Neural cell (in vitro differentiated cells): Measurements from ENCODE around the gene PTEN.

Source experiments
- EP300 ChIP-seq: fragments of 450-650 bp; conservative IDR thresholded peaks from 2 replicates; pipeline ENCODE4 v1.6.1; 2014; ENCODE audit warnings: antibody characterized with exemption, mild to moderate bottlenecking, moderate library complexity; ENCODE audit not compliant: poor library complexity, severe bottlenecking
- EZH2 ChIP-seq: fragments of 200-600, 300-800 bp; shearing (Covaris generic), sonication (generic); IDR thresholded peaks from 2 replicates; pipeline ENCODE4 v1.6.1; 2014; ENCODE audit warnings: antibody characterized with exemption, low read length, borderline replicate concordance, mild to moderate bottlenecking; ENCODE audit not compliant: insufficient read depth, poor library complexity, severe bottlenecking
- POLR2AphosphoS5 ChIP-seq: IDR thresholded peaks from 2 replicates; pipeline ENCODE4 v1.6.1; 2012
- RAD21 ChIP-seq: fragments of 450-650 bp; conservative IDR thresholded peaks from 2 replicates; pipeline ENCODE4 v1.6.1; 2014; ENCODE audit warnings: antibody characterized with exemption, mild to moderate bottlenecking, moderate library complexity
- SMC3 ChIP-seq: fragments of 450-650 bp; conservative IDR thresholded peaks from 2 replicates; pipeline ENCODE4 v1.6.1; 2014; ENCODE audit warnings: antibody characterized with exemption, mild to moderate bottlenecking, moderate library complexity; ENCODE audit not compliant: poor library complexity
- TAF1 ChIP-seq: IDR thresholded peaks from 2 replicates; pipeline ENCODE4 v1.6.1; 2012; ENCODE audit warnings: low read depth
- TF ChIP-seq, protein P1 (sequence below): fragments of 450-650 bp; IDR thresholded peaks from 2 replicates; pipeline ENCODE4 v1.5.1; 2014; ENCODE audit warnings: antibody characterized with exemption, mild to moderate bottlenecking, moderate library complexity; ENCODE audit not compliant: poor library complexity, severe bottlenecking
- TF ChIP-seq, protein P2 (sequence below): IDR thresholded peaks from 2 replicates; pipeline ENCODE4 v1.6.1; 2012; ENCODE audit warnings: borderline replicate concordance

DNA sequence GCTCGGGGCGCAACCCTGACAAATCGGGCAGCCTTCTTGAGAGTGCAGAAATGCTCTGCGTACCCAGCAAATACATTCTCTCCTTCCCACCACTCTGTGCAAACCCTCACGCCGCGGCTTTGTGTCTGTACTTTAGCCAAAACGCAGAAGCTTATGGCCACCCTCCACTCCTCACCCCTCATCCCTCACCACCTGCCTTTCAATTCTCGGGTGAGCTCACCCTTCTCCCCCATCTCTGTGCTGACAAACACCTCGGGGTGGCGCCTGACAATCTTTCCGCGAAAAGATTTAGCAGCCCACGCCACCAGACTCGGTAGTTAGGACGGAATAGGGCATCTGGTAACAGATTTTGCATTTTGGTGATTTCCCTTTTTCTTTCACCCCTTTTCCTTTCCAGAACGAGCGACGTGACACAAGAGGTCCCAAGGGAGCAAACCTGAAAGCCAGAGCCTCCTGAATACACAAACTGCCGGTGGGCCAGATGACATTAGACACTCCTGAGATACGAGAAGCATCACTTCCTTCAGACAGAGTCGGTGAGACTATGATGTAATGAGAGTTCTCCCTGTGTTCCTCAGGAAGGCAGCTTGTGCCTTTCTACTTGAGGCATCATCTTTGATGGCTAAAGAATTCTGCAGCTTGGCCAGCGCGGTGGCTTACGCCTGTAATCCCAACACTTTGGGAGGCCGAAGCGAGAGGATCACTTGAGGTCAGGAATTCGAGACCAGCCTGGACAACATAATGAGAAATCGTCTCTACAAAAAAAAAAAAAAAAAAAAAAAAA, 44.7 kb upstream of the PTEN start:
- TF ChIP-seq EP300 = no peak
- TF ChIP-seq, protein P1, sequence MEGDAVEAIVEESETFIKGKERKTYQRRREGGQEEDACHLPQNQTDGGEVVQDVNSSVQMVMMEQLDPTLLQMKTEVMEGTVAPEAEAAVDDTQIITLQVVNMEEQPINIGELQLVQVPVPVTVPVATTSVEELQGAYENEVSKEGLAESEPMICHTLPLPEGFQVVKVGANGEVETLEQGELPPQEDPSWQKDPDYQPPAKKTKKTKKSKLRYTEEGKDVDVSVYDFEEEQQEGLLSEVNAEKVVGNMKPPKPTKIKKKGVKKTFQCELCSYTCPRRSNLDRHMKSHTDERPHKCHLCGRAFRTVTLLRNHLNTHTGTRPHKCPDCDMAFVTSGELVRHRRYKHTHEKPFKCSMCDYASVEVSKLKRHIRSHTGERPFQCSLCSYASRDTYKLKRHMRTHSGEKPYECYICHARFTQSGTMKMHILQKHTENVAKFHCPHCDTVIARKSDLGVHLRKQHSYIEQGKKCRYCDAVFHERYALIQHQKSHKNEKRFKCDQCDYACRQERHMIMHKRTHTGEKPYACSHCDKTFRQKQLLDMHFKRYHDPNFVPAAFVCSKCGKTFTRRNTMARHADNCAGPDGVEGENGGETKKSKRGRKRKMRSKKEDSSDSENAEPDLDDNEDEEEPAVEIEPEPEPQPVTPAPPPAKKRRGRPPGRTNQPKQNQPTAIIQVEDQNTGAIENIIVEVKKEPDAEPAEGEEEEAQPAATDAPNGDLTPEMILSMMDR = peak; percentile 60
- peak; percentile 60 for TF ChIP-seq SMC3
- TF ChIP-seq, protein P2, sequence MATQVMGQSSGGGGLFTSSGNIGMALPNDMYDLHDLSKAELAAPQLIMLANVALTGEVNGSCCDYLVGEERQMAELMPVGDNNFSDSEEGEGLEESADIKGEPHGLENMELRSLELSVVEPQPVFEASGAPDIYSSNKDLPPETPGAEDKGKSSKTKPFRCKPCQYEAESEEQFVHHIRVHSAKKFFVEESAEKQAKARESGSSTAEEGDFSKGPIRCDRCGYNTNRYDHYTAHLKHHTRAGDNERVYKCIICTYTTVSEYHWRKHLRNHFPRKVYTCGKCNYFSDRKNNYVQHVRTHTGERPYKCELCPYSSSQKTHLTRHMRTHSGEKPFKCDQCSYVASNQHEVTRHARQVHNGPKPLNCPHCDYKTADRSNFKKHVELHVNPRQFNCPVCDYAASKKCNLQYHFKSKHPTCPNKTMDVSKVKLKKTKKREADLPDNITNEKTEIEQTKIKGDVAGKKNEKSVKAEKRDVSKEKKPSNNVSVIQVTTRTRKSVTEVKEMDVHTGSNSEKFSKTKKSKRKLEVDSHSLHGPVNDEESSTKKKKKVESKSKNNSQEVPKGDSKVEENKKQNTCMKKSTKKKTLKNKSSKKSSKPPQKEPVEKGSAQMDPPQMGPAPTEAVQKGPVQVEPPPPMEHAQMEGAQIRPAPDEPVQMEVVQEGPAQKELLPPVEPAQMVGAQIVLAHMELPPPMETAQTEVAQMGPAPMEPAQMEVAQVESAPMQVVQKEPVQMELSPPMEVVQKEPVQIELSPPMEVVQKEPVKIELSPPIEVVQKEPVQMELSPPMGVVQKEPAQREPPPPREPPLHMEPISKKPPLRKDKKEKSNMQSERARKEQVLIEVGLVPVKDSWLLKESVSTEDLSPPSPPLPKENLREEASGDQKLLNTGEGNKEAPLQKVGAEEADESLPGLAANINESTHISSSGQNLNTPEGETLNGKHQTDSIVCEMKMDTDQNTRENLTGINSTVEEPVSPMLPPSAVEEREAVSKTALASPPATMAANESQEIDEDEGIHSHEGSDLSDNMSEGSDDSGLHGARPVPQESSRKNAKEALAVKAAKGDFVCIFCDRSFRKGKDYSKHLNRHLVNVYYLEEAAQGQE = peak; percentile 65
- no peak for TF ChIP-seq TAF1
- peak; percentile 41 for TF ChIP-seq RAD21
- peak; percentile 47 for TF ChIP-seq POLR2AphosphoS5
- TF ChIP-seq EZH2 = no peak
